Stimulated activated effector memory CD8-positive, alpha-beta T cell treated with anti-CD3 and anti-CD28 coated beads, Interleukin-12 subunit alpha, Interleukin-12 subunit beta, amount 100 ng/mL, for 72 hours (primary cell): ENCODE data around the gene NKIRAS1.
"Not testable (repeated sequence)": the region's sequence is repeated elsewhere in the genome, so short reads cannot be mapped to it uniquely, and the experiment has no call there.

Experiments used
- ATAC-seq: fragments of 150-1000 bp; cut with Tn5 transposase; 2 replicates; pipeline ENCODE4 v1.10.0; 2021
- DNase-seq, 2 donors: peaks; one replicate each; pipeline ENCODE4 v3.0.0; 2021 to 2022; ENCODE audit warnings: low spot score in 2 of 2
- H3K27ac Mint-ChIP-seq: one replicate; pipeline ENCODE4 v1.8.0; 2022; ENCODE audit warnings: mild to moderate bottlenecking, mixed read lengths
- H3K36me3 Mint-ChIP-seq: one replicate; pipeline ENCODE4 v1.8.0; 2022; ENCODE audit warnings: mild to moderate bottlenecking, mixed read lengths
- H3K4me1 Mint-ChIP-seq: one replicate; pipeline ENCODE4 v1.8.0; 2022; ENCODE audit warnings: mixed read lengths
- H3K4me3 Mint-ChIP-seq: one replicate; pipeline ENCODE4 v1.8.0; 2022; ENCODE audit warnings: mild to moderate bottlenecking, mixed read lengths
- H3K9me3 Mint-ChIP-seq: one replicate; pipeline ENCODE4 v1.8.0; 2022; ENCODE audit warnings: mixed read lengths

The NKIRAS1 gene

DNA sequence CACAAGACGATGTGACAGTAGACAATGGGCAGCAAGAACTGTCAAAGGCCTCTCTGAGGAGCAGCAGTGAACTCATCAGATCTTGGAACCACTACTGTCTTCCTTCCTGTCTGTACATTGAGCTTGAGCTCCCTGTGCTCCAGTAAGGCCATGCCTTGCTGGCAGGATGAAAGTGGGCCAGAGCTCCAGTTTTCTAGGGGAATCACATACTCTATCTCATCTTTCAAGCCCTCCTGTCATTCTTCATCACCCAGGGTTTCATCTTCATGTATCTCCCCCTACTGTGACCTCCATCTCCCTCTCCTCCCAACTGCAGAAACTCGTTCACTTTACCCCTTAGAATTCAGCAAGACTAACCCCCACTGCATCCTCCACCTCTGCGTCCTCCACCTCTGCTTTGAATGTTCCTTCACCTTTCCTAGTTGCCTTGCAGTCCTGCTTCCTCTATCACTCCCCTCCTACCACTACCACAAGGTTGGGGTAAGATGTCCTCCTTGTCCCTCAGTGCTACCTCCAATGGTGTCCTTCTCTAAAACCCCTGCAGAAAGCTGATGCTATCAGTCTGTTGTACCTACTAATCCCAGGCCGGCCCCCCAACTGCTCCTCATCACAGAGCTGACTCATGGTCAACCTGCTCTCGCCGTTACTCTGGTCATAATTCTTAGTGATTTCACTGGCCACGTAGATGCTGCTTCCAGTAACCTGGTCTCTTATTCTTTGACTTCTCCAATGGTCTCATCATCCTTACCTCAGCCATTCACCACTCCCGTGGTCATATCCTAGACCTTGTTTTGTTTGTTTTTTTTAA, 22.3 kb downstream of the NKIRAS1 start:
- no peaks in the 10 kb centered on the region for H3K9me3 Mint-ChIP-seq
- ATAC-seq (no peak), DNase-seq (no peak)
- H3K4me3 Mint-ChIP-seq = no peak overlapping the region
- peak overlapping the region; percentile 16 for H3K27ac Mint-ChIP-seq
- H3K4me1 Mint-ChIP-seq = peaks cover 7% of the 10 kb centered on the region
- H3K36me3 Mint-ChIP-seq = peaks cover 42% of the 10 kb centered on the region

GRCh38 chr3:23889950-23890349, 26.8 kb downstream of the NKIRAS1 start:
- DNase-seq (no peak), ATAC-seq (no peak)
- Mint-ChIP-seq H3K9me3 (no peaks in the 10 kb centered on the region), H3K4me3 (no peak overlapping the region), H3K36me3 (peaks cover 24% of the 10 kb centered on the region), H3K27ac (no peak overlapping the region), H3K4me1 (peaks cover 7% of the 10 kb centered on the region)

- ATAC-seq = no peak
- DNase-seq = no peak
- Mint-ChIP-seq H3K36me3 (peaks cover 24% of the 10 kb centered on the region), H3K27ac (no peak overlapping the region), H3K4me3 (no peak overlapping the region), H3K9me3 (no peaks in the 10 kb centered on the region), H3K4me1 (peaks cover 2% of the 10 kb centered on the region)
Measured at GRCh38 chr3:23889386-23889785, 27.4 kb downstream of the NKIRAS1 start.

GRCh38 chr3:23888617-23889228, 28.1 kb downstream of the NKIRAS1 start:
- Mint-ChIP-seq H3K36me3 (peaks cover 21% of the 10 kb centered on the region), H3K4me1 (no peaks in the 10 kb centered on the region), H3K4me3 (no peak overlapping the region), H3K27ac (no peak overlapping the region), H3K9me3 (no peaks in the 10 kb centered on the region)
- DNase-seq (no peak), ATAC-seq (no peak)

DNA sequence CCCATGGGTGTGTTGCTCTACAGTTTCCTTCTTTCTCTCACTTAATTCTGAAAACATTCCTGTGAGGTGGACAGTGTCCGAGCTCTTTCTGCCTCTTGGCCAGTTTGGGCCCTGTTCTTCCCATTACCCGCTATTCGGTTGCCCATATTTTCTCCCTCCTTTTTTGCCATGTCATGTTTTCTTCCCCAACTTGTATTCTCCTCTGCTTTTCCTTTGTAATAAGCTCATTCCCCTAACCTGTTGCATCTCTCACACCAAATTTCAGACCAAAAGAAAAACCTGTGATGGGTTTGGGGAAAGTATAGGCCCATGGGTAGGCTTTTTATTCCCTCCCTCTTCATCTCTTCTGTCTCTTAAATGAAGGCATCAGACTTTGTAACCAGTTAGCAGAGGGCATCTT, 30.5 kb downstream of the NKIRAS1 start:
- ATAC-seq = no peak
- DNase-seq = no peak
- no peaks in the 10 kb centered on the region for H3K9me3 Mint-ChIP-seq
- peaks cover 6% of the 10 kb centered on the region for H3K36me3 Mint-ChIP-seq
- peak overlapping the region; percentile 33 for H3K27ac Mint-ChIP-seq
- H3K4me3 Mint-ChIP-seq = no peak overlapping the region
- no peaks in the 10 kb centered on the region for H3K4me1 Mint-ChIP-seq

GRCh38 chr3:23885210-23885609, 31.6 kb downstream of the NKIRAS1 start:
- H3K36me3 Mint-ChIP-seq = peaks cover 6% of the 10 kb centered on the region

GRCh38 chr3:23884481-23884880, 32.3 kb downstream of the NKIRAS1 start:
- Mint-ChIP-seq H3K36me3 (peaks cover 4% of the 10 kb centered on the region), H3K4me3 (no peak overlapping the region), H3K9me3 (no peaks in the 10 kb centered on the region), H3K27ac (no peak overlapping the region), H3K4me1 (peaks cover 3% of the 10 kb centered on the region)
- no peak for ATAC-seq
- no peak for DNase-seq

More at GRCh38 chr3:23885210-23885609, 31.6 kb downstream of the NKIRAS1 start:
- Mint-ChIP-seq H3K27ac (no peak overlapping the region), H3K4me3 (no peak overlapping the region), H3K9me3 (no peaks in the 10 kb centered on the region), H3K4me1 (no peaks in the 10 kb centered on the region)
- ATAC-seq (no peak), DNase-seq (no peak)

- Mint-ChIP-seq H3K27ac (no peak overlapping the region), H3K4me3 (no peak overlapping the region), H3K9me3 (no peaks in the 10 kb centered on the region), H3K36me3 (no peaks in the 10 kb centered on the region), H3K4me1 (peaks cover 18% of the 10 kb centered on the region)
- ATAC-seq = no peak
- no peak for DNase-seq
Measured at GRCh38 chr3:23882487-23882918, 34.3 kb downstream of the NKIRAS1 start.

DNA sequence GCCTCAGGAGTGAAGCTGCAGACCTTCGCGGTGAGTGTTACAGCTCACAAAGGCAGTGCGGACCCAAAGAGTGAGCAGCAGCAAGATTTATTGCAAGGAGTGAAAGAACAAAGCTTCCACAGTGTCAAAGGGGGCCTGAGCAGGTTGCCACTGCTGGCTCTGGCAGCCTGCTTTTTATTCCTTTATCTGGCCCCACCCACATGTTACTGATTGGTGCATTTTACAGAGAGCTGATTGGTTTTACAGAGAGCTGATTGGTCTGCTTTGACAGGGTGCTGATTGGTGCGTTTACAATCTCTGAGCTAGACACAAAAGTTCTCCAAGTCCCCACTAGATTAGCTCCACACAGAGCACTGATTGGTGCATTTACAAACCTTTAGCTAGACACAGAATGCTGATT, 34.8 kb downstream of the NKIRAS1 start:
- H3K4me3 Mint-ChIP-seq, ATAC-seq, H3K9me3 Mint-ChIP-seq, DNase-seq, H3K27ac Mint-ChIP-seq, H3K36me3 Mint-ChIP-seq: not testable (repeated sequence)
- peaks cover 23% of the 10 kb centered on the region for H3K4me1 Mint-ChIP-seq

GRCh38 chr3:23880703-23881339, 36.0 kb downstream of the NKIRAS1 start:
- H3K36me3 Mint-ChIP-seq = no peaks in the 10 kb centered on the region
- ATAC-seq = no peak
- peaks cover 35% of the 10 kb centered on the region for H3K4me1 Mint-ChIP-seq
- DNase-seq = no peak
- no peaks in the 10 kb centered on the region for H3K9me3 Mint-ChIP-seq
- no peak overlapping the region for H3K4me3 Mint-ChIP-seq
- H3K27ac Mint-ChIP-seq = peak overlapping the region; percentile 34

DNA sequence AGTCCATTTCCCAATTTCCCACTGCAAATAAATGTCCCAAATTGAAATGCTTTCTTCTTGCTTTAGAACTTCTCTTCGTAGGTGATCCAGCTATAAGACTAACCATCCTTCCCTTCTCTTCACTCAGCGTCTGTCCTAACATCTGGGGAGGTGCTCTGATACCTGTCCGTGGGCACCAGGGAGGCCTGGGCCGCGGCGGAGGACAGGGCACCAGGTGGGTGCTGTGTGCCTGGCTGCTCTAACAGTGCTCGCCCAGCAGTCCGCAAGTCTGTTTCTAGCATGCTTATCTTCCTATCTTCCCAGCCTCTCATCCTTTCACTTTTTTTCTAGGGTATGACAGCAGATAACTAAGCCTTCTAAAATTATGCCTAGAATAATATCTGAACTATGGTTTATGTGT, 37.3 kb downstream of the NKIRAS1 start:
- peaks cover 40% of the 10 kb centered on the region for H3K4me1 Mint-ChIP-seq

DNA sequence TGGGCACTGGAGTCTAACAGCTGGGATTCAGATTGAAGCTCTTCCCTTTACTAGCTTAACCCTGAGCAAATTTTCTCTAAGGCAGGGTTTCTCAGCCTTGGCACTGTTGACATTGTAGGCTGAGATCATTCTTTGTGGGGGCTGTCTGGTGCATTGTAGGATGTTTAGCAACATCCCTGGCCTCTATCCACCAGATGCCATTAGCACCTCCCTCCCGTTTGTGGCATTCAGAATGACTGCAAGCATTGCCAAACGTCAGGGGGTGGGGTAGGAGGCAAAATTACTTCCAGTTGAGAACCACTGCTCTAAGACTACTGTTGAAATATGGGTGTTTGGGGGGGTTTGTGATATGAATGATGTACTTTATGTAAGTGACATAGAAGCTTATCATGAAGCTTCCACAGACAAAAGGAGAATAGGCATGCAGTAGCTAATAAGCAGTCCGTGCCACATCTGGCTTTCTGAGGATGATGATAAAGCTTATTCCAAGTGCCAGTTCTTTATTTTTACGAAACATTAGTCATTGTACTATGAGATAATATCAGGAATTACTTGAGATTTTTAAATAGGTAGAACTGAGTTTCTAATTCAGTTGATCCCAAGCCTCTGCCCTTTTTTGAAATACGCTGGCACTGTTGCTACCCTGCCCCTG, 39.3 kb downstream of the NKIRAS1 start:
- ATAC-seq (no peak), DNase-seq (no peak)
- H3K9me3 Mint-ChIP-seq = no peaks in the 10 kb centered on the region
- H3K36me3 Mint-ChIP-seq = no peaks in the 10 kb centered on the region
- H3K27ac Mint-ChIP-seq = peak overlapping the region; percentile 26
- no peak overlapping the region for H3K4me3 Mint-ChIP-seq
- peaks cover 46% of the 10 kb centered on the region for H3K4me1 Mint-ChIP-seq

More for the DNA sequence above, 37.3 kb downstream of the NKIRAS1 start:
- no peak overlapping the region for H3K4me3 Mint-ChIP-seq
- H3K36me3 Mint-ChIP-seq = no peaks in the 10 kb centered on the region
- no peaks in the 10 kb centered on the region for H3K9me3 Mint-ChIP-seq
- DNase-seq = no peak
- H3K27ac Mint-ChIP-seq = no peak overlapping the region
- ATAC-seq = no peak

GRCh38 chr3:23876923-23877322, 39.9 kb downstream of the NKIRAS1 start:
- peaks cover 46% of the 10 kb centered on the region for H3K4me1 Mint-ChIP-seq
- ATAC-seq = no peak
- H3K27ac Mint-ChIP-seq = no peak overlapping the region

GRCh38 chr3:23875113-23875725, 41.6 kb downstream of the NKIRAS1 start:
- Mint-ChIP-seq H3K4me3 (no peak overlapping the region), H3K27ac (no peak overlapping the region), H3K4me1 (peaks cover 46% of the 10 kb centered on the region), H3K9me3 (no peaks in the 10 kb centered on the region), H3K36me3 (no peaks in the 10 kb centered on the region)
- DNase-seq (no peak), ATAC-seq (no peak)

More at GRCh38 chr3:23876923-23877322, 39.9 kb downstream of the NKIRAS1 start:
- DNase-seq = no peak
- Mint-ChIP-seq H3K4me3 (no peak overlapping the region), H3K9me3 (no peaks in the 10 kb centered on the region), H3K36me3 (no peaks in the 10 kb centered on the region)
